Measurements from ENCODE around the gene CNTNAP2. TPM values are rescaled to one million over a fixed set of nuclear protein-coding genes. Genes with fewer than 3 reads are reported as not detected.

The CNTNAP2 gene
- total RNA-seq, 2 experiments from 2014 or later, result not detected

DNA sequence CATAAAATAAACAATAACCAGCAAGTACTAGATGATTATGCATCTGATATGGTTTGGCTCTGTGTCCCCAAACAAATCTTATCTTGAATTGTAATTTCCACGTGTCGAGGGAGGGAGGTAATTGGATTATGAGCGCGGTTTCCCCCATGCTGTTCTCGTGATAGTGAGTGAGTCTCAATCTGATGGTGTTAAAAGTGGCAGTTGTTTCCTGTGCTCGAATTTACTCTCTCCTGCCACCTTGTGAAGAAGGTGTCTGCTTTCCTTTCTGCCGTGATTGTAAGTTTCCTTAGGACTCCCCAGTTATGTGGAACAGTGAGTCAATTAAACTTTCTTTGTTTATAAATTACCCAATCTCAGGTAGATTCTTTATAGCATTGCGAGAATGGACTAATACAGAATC is 15.1 kb downstream of the CNTNAP2 start:
- POLR2A ChIA-PET, result no interaction called here
- H3K4me1 ChIP-seq (ENCODE audit: insufficient read depth, low read length), result no peaks in the 10 kb centered on the region
- Mint-ChIP-seq H3K36me3 (ENCODE audit: low read depth) (no peaks in the 10 kb centered on the region), H3K4me1 (ENCODE audit: low read depth) (no peaks in the 10 kb centered on the region), H3K27ac (no peak overlapping the region), H3K9me3 (peaks cover 6% of the 10 kb centered on the region), H3K27me3 (no peaks in the 10 kb centered on the region), H3K4me3 (no peak overlapping the region)
- no peak for ATAC-seq (ENCODE audit: poor library complexity)
- no peak overlapping the region for H3K27ac ChIP-seq (ENCODE audit: low read depth in 1 of 2, low read length in 2 of 2)
- CTCF ChIA-PET, result no interaction called here
- TF ChIP-seq, protein P1, sequence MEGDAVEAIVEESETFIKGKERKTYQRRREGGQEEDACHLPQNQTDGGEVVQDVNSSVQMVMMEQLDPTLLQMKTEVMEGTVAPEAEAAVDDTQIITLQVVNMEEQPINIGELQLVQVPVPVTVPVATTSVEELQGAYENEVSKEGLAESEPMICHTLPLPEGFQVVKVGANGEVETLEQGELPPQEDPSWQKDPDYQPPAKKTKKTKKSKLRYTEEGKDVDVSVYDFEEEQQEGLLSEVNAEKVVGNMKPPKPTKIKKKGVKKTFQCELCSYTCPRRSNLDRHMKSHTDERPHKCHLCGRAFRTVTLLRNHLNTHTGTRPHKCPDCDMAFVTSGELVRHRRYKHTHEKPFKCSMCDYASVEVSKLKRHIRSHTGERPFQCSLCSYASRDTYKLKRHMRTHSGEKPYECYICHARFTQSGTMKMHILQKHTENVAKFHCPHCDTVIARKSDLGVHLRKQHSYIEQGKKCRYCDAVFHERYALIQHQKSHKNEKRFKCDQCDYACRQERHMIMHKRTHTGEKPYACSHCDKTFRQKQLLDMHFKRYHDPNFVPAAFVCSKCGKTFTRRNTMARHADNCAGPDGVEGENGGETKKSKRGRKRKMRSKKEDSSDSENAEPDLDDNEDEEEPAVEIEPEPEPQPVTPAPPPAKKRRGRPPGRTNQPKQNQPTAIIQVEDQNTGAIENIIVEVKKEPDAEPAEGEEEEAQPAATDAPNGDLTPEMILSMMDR (IDR thresholded peaks at IDR 0.05), result no peak
- no peaks in the 10 kb centered on the region for H3K36me3 ChIP-seq (ENCODE audit: insufficient read depth, low read length)
- DNase-seq, result no peak
- H3K4me3 ChIP-seq (ENCODE audit: low read length), result no peak overlapping the region
- no peaks in the 10 kb centered on the region for H3K27me3 ChIP-seq (ENCODE audit: control insufficient read depth in 1 of 2, insufficient read depth in 2 of 2, low read length in 2 of 2)
- intact Hi-C loops (cut with DNase I, micrococcal nuclease), result no loop called here
- peaks cover 0 to 4% of the 10 kb centered on the region in 2 experiments for H3K9me3 ChIP-seq (ENCODE audit: control insufficient read depth in 1 of 2, insufficient read depth in 1 of 2, low read length in 2 of 2)

DNA sequence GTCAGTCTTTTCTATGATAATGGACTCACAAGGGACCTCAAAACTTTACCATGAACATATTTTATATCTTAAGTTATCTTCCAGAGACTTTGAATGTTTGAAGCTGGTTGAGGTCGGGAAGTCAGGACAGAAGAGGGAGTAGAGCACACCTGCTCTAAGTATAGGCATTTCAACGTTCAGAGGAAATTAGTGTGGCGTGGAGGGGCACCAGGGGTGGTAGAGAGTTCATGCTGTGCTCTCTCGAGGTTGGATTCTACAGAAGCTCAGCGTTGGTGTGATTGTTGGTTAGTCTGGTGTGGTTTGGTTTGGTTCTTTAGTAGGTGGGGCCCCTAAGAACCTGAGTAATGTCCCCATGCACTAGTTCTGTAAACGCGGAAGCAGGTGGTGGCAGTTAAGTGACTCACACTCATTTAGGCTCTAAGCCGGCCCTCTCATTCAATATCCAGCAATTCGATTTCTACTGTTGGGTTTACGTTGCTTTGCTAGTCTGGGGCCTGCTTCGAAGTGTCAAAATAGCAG is 19.8 kb downstream of the CNTNAP2 start:
- DNase-seq (no peak), ATAC-seq (ENCODE audit: poor library complexity) (no peak)
- intact Hi-C loops (cut with DNase I, micrococcal nuclease), result no loop called here
- no peaks in the 10 kb centered on the region for H3K36me3 ChIP-seq (ENCODE audit: insufficient read depth, low read length)
- Mint-ChIP-seq H3K36me3 (ENCODE audit: low read depth) (no peaks in the 10 kb centered on the region), H3K27me3 (no peaks in the 10 kb centered on the region), H3K4me3 (no peak overlapping the region), H3K9me3 (peaks cover 4% of the 10 kb centered on the region), H3K27ac (no peak overlapping the region), H3K4me1 (ENCODE audit: low read depth) (no peaks in the 10 kb centered on the region)
- ChIA-PET CTCF (no interaction called here), POLR2A (no interaction called here)
- no peaks in the 10 kb centered on the region for H3K27me3 ChIP-seq (ENCODE audit: control insufficient read depth in 1 of 2, insufficient read depth in 2 of 2, low read length in 2 of 2)
- H3K4me3 ChIP-seq (ENCODE audit: low read length), result no peak overlapping the region
- no peak overlapping the region for H3K27ac ChIP-seq (ENCODE audit: low read depth in 1 of 2, low read length in 2 of 2)
- TF ChIP-seq, protein P1 (IDR thresholded peaks at IDR 0.05), result no peak
- no peaks in the 10 kb centered on the region for H3K4me1 ChIP-seq (ENCODE audit: insufficient read depth, low read length)
- no peaks in the 10 kb centered on the region for H3K9me3 ChIP-seq (ENCODE audit: control insufficient read depth in 1 of 2, insufficient read depth in 1 of 2, low read length in 2 of 2)

DNA sequence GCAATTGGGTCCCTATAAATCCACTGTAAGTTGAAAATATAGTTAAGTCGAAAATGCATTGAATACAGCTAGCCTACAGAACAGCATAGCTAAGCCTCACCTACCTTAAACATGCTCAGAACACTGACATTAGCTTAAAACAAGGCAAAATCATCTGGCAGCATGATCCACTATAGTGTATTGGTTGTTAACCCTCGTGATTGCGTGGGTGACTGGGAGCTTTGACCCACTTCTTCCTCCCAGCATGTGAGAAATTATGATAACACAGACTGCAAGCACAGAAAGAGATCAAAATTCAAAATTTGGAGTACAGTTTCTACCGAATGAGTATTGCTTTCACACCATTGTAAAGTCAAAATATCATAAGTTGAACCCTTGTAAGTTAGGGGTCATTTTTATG is 22.3 kb downstream of the CNTNAP2 start:
- Histone ChIP-seq H3K9me3 (ENCODE audit: control insufficient read depth in 1 of 2, insufficient read depth in 1 of 2, low read length in 2 of 2) (no peaks in the 10 kb centered on the region), H3K4me1 (ENCODE audit: insufficient read depth, low read length) (no peaks in the 10 kb centered on the region), H3K27me3 (ENCODE audit: control insufficient read depth in 1 of 2, insufficient read depth in 2 of 2, low read length in 2 of 2) (no peaks in the 10 kb centered on the region), H3K4me3 (ENCODE audit: low read length) (no peak overlapping the region), H3K27ac (ENCODE audit: low read depth in 1 of 2, low read length in 2 of 2) (no peak overlapping the region), H3K36me3 (ENCODE audit: insufficient read depth, low read length) (no peaks in the 10 kb centered on the region)
- Mint-ChIP-seq H3K4me3 (no peak overlapping the region), H3K27me3 (no peaks in the 10 kb centered on the region), H3K36me3 (ENCODE audit: low read depth) (no peaks in the 10 kb centered on the region), H3K27ac (no peak overlapping the region), H3K9me3 (no peaks in the 10 kb centered on the region), H3K4me1 (ENCODE audit: low read depth) (no peaks in the 10 kb centered on the region)
- DNase-seq, result no peak
- no peak for ATAC-seq (ENCODE audit: poor library complexity)
- POLR2A ChIA-PET, result no interaction called here
- TF ChIP-seq, protein P1 (IDR thresholded peaks at IDR 0.05), result no peak
- intact Hi-C loops (cut with DNase I, micrococcal nuclease), result no loop called here
- CTCF ChIA-PET, result no interaction called here

Data from CD4-positive, alpha-beta T cell (primary cell).